Ishikawa (cell line): ENCODE results near the gene PLSCR5.

Experiments used
- CEBPB ChIP-seq: IDR thresholded peaks from 2 replicates; pipeline ENCODE4 v1.6.1; 2012
- EGR1 ChIP-seq: IDR thresholded peaks from 2 replicates; pipeline ENCODE4 v1.6.1; 2012
- EP300 ChIP-seq: IDR thresholded peaks from 2 replicates; pipeline ENCODE4 v1.6.1; 2012; ENCODE audit warnings: borderline replicate concordance
- FOXM1 ChIP-seq: IDR thresholded peaks from 2 replicates; pipeline ENCODE4 v1.6.1; 2012; ENCODE audit warnings: low read depth, borderline replicate concordance
- MAX ChIP-seq: IDR thresholded peaks from 2 replicates; pipeline ENCODE4 v1.6.1; 2012
- NFIC ChIP-seq: IDR thresholded peaks from 2 replicates; pipeline ENCODE4 v1.6.1; 2012
- RAD21 ChIP-seq: IDR thresholded peaks from 2 replicates; pipeline ENCODE4 v1.6.1; 2012; ENCODE audit warnings: low read depth
- REST ChIP-seq: IDR thresholded peaks from 2 replicates; pipeline ENCODE4 v1.6.1; 2012; ENCODE audit warnings: low read depth, mild to moderate bottlenecking
- TAF1 ChIP-seq: IDR thresholded peaks from 2 replicates; pipeline ENCODE4 v1.6.1; 2012; ENCODE audit warnings: low read depth, mild to moderate bottlenecking
- TCF12 ChIP-seq: IDR thresholded peaks from 2 replicates; pipeline ENCODE4 v1.6.1; 2012; ENCODE audit warnings: low read depth
- TEAD4 ChIP-seq: IDR thresholded peaks from 2 replicates; pipeline ENCODE4 v1.6.1; 2012
- USF1 ChIP-seq: IDR thresholded peaks from 2 replicates; pipeline ENCODE4 v1.6.1; 2012
- YY1 ChIP-seq: IDR thresholded peaks from 2 replicates; pipeline ENCODE4 v1.6.1; 2012; ENCODE audit warnings: low read depth
- ZBTB7A ChIP-seq: IDR thresholded peaks from 2 replicates; pipeline ENCODE4 v1.6.1; 2012; ENCODE audit warnings: low read depth

PLSCR5 gene

GRCh38 chr3:146598535-146598934 is 6.6 kb downstream of the PLSCR5 start:
- TF ChIP-seq TCF12 (no peak), RAD21 (no peak), YY1 (no peak), EP300 (no peak), EGR1 (no peak), REST (no peak), TAF1 (no peak), MAX (no peak), FOXM1 (no peak), TEAD4 (no peak), NFIC (no peak), USF1 (no peak), CEBPB (no peak), ZBTB7A (no peak)

GRCh38 chr3:146594843-146595482 is 10.2 kb downstream of the PLSCR5 start:
- TF ChIP-seq TAF1 (no peak), RAD21 (peak; percentile 26; the same call in 1 of the 2 replicates)

DNA sequence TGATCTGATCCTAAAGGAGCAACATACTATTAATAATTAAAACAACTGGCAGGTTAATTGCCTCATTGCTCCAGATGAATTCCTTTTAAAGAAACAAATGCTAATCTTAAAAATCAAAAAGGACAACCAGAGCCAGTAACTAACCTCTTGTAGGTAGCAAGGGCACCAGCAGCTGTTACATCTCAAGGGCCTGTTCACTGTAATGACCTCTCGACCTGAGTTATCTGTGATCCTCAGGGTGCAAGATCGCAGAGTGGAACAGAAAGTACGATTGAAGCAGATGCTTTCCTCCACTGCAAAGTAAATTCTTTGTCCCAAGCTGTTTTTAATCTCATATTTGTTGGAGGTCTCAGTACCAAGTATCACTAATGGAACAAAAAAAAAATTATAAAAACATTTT is 11.4 kb downstream of the PLSCR5 start:
- TF ChIP-seq FOXM1 (no peak), EGR1 (no peak), EP300 (no peak), REST (no peak), CEBPB (no peak), ZBTB7A (no peak), USF1 (no peak), RAD21 (no peak), TEAD4 (no peak), TAF1 (no peak), YY1 (no peak), NFIC (no peak), MAX (no peak)

- TF ChIP-seq EP300 = no peak
- no peak for TF ChIP-seq REST
- no peak for TF ChIP-seq CEBPB
Observed at GRCh38 chr3:146590521-146590920, 14.6 kb downstream of the PLSCR5 start.

GRCh38 chr3:146589899-146590508 is 15.1 kb downstream of the PLSCR5 start:
- no peak for TF ChIP-seq TAF1
- TF ChIP-seq FOXM1 = no peak
- TF ChIP-seq YY1 = no peak
- peak; percentile 51; the same call in 1 of the 2 replicates for TF ChIP-seq RAD21
